ENCODE measurements around the gene ENTPD7. TPM values are rescaled to one million over a fixed set of nuclear protein-coding genes. Genes with fewer than 3 reads are reported as not detected.
"Not testable (repeated sequence)": the region's sequence is repeated elsewhere in the genome, so short reads cannot be mapped to it uniquely, and the experiment has no call there.

Gene ENTPD7
- total RNA-seq, 1 donor from 2014 or later = 2.7 TPM

GRCh38 chr10:99732033-99732842, 72.9 kb downstream of the ENTPD7 start, which contains the start of the genes COX15 and CUTC:
Gene COX15 (minus strand): TSS chr10:99732127. CDS start chr10:99732049, 78 bp downstream.
Gene CUTC (plus strand): TSS chr10:99732234. CDS start chr10:99732349, 115 bp downstream.
- peak; percentile 98 for ATAC-seq
- intact Hi-C loops (cut with micrococcal nuclease) = no loop called here
- peak; percentile 99 for DNase-seq

GRCh38 chr10:99733366-99733765, 74.1 kb downstream of the ENTPD7 start:
- DNase-seq (no peak), ATAC-seq (no peak)
- intact Hi-C loops (cut with micrococcal nuclease) = no loop called here

- ATAC-seq; intact Hi-C loops (cut with micrococcal nuclease): not testable (repeated sequence)
- DNase-seq = peak; percentile 35
Observed at GRCh38 chr10:99734111-99734510, 74.8 kb downstream of the ENTPD7 start.

DNA sequence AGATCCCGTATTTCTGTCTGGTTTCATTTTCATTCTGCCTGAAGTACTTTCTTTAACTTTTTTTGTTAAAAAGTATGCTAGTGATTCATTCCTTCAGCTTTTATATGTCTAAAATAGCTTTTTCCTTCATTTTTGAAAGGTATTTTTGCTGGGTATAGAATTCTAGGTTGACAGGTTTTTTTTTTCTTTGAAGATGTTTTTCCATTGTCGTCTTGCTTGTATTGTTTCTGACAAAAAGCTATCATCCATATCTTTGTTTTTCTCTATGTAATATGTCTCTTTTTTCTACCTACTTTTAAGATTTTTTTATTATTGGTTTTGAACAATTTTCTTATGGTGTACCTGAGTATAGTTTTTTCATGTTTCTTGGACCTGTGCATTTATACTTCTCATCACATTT, 81.0 kb downstream of the ENTPD7 start:
- intact Hi-C loops (cut with micrococcal nuclease) = no loop called here
- ATAC-seq = no peak
- no peak for DNase-seq

DNA sequence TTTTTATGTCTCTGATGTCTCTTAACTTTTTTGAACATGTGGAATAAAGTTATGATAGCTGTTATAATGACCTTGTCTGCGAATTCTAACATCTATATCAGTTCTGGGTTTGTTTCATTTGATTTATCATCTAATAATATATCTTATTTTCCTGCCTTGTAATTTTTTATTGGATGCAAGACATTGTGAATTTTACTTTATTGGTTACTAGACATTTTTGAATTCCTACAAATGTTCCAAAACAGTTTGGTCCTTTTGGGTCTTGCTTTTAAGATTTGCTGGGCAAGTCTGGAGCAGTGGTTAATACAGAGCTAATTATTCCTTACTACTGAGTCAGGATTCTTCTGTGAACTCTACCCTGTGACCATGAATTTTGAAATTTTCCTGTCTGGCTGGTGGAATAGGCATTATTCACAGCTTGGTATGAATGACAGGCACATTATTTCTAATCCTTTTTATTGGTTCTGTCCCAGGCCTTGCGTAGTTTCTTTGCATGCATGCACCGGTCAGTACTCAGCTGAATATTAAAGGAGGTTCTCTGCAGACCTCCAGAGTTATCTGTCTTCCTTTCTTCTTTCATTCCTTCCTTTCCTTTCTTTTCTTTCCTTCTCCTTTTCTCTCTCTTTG, 81.7 kb downstream of the ENTPD7 start:
- intact Hi-C loops (cut with micrococcal nuclease) = no loop called here
- DNase-seq (no peak), ATAC-seq (no peak)

DNA sequence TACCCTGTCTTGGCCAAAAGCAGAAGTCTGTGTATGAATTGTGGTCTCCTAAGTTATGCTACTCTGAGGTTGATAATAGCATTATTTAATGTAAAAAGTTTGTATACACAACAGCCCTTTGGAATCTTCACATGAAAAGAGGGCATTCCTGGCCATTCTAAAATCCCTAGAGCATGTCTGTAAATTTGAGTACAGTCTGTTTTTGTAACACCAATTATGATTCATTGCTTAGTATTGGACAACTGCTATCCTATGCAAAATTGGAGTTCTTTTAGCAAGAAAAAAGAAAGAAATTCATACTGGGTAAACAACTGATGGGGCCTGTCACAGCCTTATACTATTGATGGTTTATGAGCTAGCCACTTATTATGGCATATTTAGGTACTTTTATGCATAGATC, 82.9 kb downstream of the ENTPD7 start:
- intact Hi-C loops (cut with micrococcal nuclease) = no loop called here
- ATAC-seq = no peak
- no peak for DNase-seq

GRCh38 chr10:99742701-99743100, 83.4 kb downstream of the ENTPD7 start:
- ATAC-seq (peak; percentile 48), DNase-seq (no peak)
- intact Hi-C loops (cut with micrococcal nuclease) = no loop called here

DNA sequence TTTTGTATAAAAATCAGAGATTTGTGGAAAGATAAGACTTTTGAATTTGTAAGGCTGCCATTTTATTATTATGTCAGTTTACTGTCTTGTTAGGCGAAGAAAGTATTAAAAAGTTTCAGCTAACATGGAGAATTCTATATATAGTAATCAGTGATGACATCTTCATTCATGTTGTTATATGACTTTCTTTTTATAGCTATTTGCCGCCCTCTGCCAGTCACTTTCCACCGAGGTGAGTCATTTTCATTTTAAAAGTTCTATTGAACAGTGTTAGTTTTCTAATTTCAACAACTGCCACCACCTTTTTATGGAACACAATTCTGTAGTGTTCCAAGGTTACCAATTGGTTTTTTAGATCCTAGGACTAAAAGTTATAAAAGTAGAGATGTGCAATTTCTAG, 84.5 kb downstream of the ENTPD7 start:
- DNase-seq (no peak), ATAC-seq (peak; percentile 57)
- intact Hi-C loops (cut with micrococcal nuclease) = no loop called here

- DNase-seq; ATAC-seq; intact Hi-C loops (cut with micrococcal nuclease): not testable (repeated sequence)
Observed at GRCh38 chr10:99746166-99746565, 86.9 kb downstream of the ENTPD7 start.

GRCh38 chr10:99748823-99749451, 89.6 kb downstream of the ENTPD7 start:
- intact Hi-C loops (cut with micrococcal nuclease) = no loop called here
- DNase-seq (no peak), ATAC-seq (peak; percentile 71)

- DNase-seq (no peak), ATAC-seq (no peak)
- intact Hi-C loops (cut with micrococcal nuclease) = no loop called here
Observed at GRCh38 chr10:99750641-99751040, 91.3 kb downstream of the ENTPD7 start.

GRCh38 chr10:99754670-99755069, 95.4 kb downstream of the ENTPD7 start:
- ATAC-seq = no peak
- intact Hi-C loops (cut with micrococcal nuclease) = no loop called here
- no peak for DNase-seq

Other genes with a start within 250 kb of the ENTPD7 start
- 587 TPM for gene GOT1, start 228.9 kb upstream of the ENTPD7 start, total RNA-seq
- gene NKX2-3, start 126.6 kb upstream of the ENTPD7 start, total RNA-seq = not detected
- gene SLC25A28, start 39.1 kb upstream of the ENTPD7 start, total RNA-seq = 43.1 TPM
- gene COX15, start 72.6 kb downstream of the ENTPD7 start, total RNA-seq = 35.7 TPM
- gene CUTC, start 72.7 kb downstream of the ENTPD7 start, total RNA-seq = 36.9 TPM
- 0.25 TPM for gene ABCC2, start 123.1 kb downstream of the ENTPD7 start, total RNA-seq